ENCODE data around the gene HOOK2. TPM values are rescaled to one million over a fixed set of nuclear protein-coding genes. Genes with fewer than 3 reads are reported as not detected.
"Not testable (repeated sequence)": the region's sequence is repeated elsewhere in the genome, so short reads cannot be mapped to it uniquely, and the experiment has no call there.

The HOOK2 gene
- total RNA-seq: 10 to 100 TPM; 17.3 to 18.4 TPM

- Mint-ChIP-seq H3K27me3 (no peaks in the 10 kb centered on the region), H3K9me3 (no peaks in the 10 kb centered on the region), H3K27ac (peak within 1 kb of the TSS; percentile 71), H3K4me1 (ENCODE audit: low read depth) (peaks cover 34% of the 10 kb centered on the region), H3K4me3 (peak within 1 kb of the TSS; percentile 71), H3K36me3 (ENCODE audit: low read depth) (no peaks in the 10 kb centered on the region)
- ATAC-seq (no peak), DNase-seq (no peak)
- ChIA-PET CTCF (interaction anchor here (0.9 to 5.9 kb wide), 5 partner anchors 9 to 190 kb away, joined by 4 to 62 read pairs (median 10); no protein-coding TSS in a partner anchor), POLR2A (interaction anchor here (0.7 to 3.0 kb wide), 5 partner anchors 9 to 171 kb away, joined by 3 to 15 read pairs (median 5); partner anchors contain the start of gene JUNB)
- TF ChIP-seq, protein P1, sequence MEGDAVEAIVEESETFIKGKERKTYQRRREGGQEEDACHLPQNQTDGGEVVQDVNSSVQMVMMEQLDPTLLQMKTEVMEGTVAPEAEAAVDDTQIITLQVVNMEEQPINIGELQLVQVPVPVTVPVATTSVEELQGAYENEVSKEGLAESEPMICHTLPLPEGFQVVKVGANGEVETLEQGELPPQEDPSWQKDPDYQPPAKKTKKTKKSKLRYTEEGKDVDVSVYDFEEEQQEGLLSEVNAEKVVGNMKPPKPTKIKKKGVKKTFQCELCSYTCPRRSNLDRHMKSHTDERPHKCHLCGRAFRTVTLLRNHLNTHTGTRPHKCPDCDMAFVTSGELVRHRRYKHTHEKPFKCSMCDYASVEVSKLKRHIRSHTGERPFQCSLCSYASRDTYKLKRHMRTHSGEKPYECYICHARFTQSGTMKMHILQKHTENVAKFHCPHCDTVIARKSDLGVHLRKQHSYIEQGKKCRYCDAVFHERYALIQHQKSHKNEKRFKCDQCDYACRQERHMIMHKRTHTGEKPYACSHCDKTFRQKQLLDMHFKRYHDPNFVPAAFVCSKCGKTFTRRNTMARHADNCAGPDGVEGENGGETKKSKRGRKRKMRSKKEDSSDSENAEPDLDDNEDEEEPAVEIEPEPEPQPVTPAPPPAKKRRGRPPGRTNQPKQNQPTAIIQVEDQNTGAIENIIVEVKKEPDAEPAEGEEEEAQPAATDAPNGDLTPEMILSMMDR (IDR thresholded peaks at IDR 0.05): no peak
- intact Hi-C loops (cut with micrococcal nuclease): no loop called here
These were observed at the start of gene HOOK2 for GRCh38 chr19:12774588-12775555. HOOK2 (minus strand) TSS chr19:12775552; CDS start chr19:12775449, 103 bp downstream.

DNA sequence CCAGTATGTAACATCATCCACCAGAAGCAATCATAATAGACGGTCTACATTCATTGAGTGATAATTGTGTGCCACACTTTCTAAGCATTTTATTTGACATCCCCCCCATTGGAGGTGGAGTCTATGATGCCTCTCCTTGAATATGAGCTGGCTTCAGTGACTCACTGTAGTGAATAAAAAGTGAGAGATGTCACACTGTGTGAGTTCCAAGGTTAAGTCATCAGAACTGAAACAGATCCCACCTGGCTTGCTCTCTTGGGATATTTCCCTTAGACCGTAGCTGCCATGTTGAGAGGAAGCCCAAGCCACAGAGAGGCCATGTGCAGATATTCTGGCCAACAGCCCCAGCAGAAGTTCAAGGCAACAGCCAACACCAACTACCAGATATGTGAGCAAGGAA lies 46.4 kb upstream of the HOOK2 start:
- no peak for ATAC-seq
- Mint-ChIP-seq H3K4me1 (ENCODE audit: low read depth) (no peaks in the 10 kb centered on the region), H3K27ac (no peak overlapping the region), H3K9me3 (no peaks in the 10 kb centered on the region), H3K4me3 (no peak overlapping the region), H3K36me3 (ENCODE audit: low read depth) (no peaks in the 10 kb centered on the region), H3K27me3 (peaks cover 16% of the 10 kb centered on the region)
- TF ChIP-seq, protein P1 (IDR thresholded peaks at IDR 0.05): no peak
- POLR2A ChIA-PET: no interaction called here
- intact Hi-C loops (cut with micrococcal nuclease): no loop called here
- no peak for DNase-seq
- CTCF ChIA-PET: interaction anchor here (1.4 to 1.9 kb wide), 2 partner anchors 26 to 64 kb away, joined by 5 to 6 read pairs; no protein-coding TSS in a partner anchor

- H3K4me3 Mint-ChIP-seq; DNase-seq; intact Hi-C loops (cut with micrococcal nuclease); POLR2A ChIA-PET; H3K4me1 Mint-ChIP-seq (ENCODE audit: low read depth); H3K27ac Mint-ChIP-seq; H3K9me3 Mint-ChIP-seq; ATAC-seq; H3K27me3 Mint-ChIP-seq: not testable (repeated sequence)
- H3K36me3 Mint-ChIP-seq (ENCODE audit: low read depth): peaks cover 12% of the 10 kb centered on the region
- CTCF ChIA-PET: interaction anchor here (0.8 to 2.1 kb wide), 3 partner anchors 21 to 60 kb away, joined by 3 to 8 read pairs (median 5); no protein-coding TSS in a partner anchor
These were observed 42.5 kb upstream of the HOOK2 start for GRCh38 chr19:12817810-12818209.

DNA sequence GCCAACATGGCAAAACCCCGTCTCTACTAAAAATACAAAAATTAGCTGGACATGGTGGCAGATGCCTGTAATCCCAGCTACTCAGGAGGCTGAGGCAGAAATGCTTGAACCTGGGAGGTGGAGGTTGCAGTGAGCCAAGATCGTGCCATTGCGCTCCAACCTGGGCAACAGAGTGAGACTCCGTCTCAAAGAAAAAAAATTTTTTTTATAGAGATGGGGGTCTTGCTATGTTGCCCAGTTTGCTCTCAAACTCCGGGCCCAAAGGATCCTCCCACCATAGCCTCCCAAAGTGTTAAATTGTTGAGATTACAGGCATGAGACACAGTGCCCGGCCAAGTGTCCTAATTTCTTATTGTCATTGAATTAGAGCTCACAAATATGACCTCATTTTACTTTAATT lies 41.8 kb upstream of the HOOK2 start:
- H3K27me3 Mint-ChIP-seq; H3K4me3 Mint-ChIP-seq; ATAC-seq; H3K9me3 Mint-ChIP-seq; DNase-seq; POLR2A ChIA-PET; H3K4me1 Mint-ChIP-seq (ENCODE audit: low read depth); H3K27ac Mint-ChIP-seq; intact Hi-C loops (cut with micrococcal nuclease): not testable (repeated sequence)
- H3K36me3 Mint-ChIP-seq (ENCODE audit: low read depth): peaks cover 14% of the 10 kb centered on the region
- CTCF ChIA-PET: interaction anchor here (0.8 to 1.4 kb wide), 3 partner anchors 21 to 148 kb away, joined by 3 to 5 read pairs (median 4); no protein-coding TSS in a partner anchor

- Mint-ChIP-seq H3K27ac (no peak overlapping the region), H3K27me3 (no peaks in the 10 kb centered on the region), H3K36me3 (ENCODE audit: low read depth) (peaks cover 17% of the 10 kb centered on the region), H3K4me3 (no peak overlapping the region), H3K4me1 (ENCODE audit: low read depth) (no peaks in the 10 kb centered on the region), H3K9me3 (no peaks in the 10 kb centered on the region)
- CTCF ChIA-PET: interaction anchor here (1.4 to 6.3 kb wide), 4 partner anchors 11 to 49 kb away, joined by 8 to 26 read pairs (median 9); no protein-coding TSS in a partner anchor
- ATAC-seq (no peak), DNase-seq (no peak)
- POLR2A ChIA-PET: interaction anchor here (0.6 to 1.3 kb wide), 3 partner anchors 9 to 621 kb away, joined by 3 to 4 read pairs (median 3); partner anchors contain the start of gene RNASEH2A
- TF ChIP-seq, protein P1 (IDR thresholded peaks at IDR 0.05): no peak
- intact Hi-C loops (cut with micrococcal nuclease): no loop called here
These were observed 39.7 kb upstream of the HOOK2 start for GRCh38 chr19:12815088-12815487.
